Muscle layer of colon (tissue), 2 donors: ENCODE results near the gene ZNF92.
"Not testable (repeated sequence)": the region's sequence is repeated elsewhere in the genome, so short reads cannot be mapped to it uniquely, and the experiment has no call there.

Experiments used
- H3K27ac ChIP-seq: one replicate; pipeline ENCODE4 v1.7.0; 2013; ENCODE audit warnings: low read depth, mild to moderate bottlenecking, low read length, moderate library complexity
- H3K27me3 ChIP-seq, 2 donors: one replicate each; pipeline ENCODE4 v1.7.0; 2013; ENCODE audit warnings: low read length in 2 of 2, mild to moderate bottlenecking in 2 of 2; ENCODE audit not compliant: insufficient read depth in 2 of 2, control insufficient read depth in 1 of 2
- H3K36me3 ChIP-seq: one replicate; pipeline ENCODE4 v1.7.0; 2013; ENCODE audit warnings: mild to moderate bottlenecking, low read length; ENCODE audit not compliant: insufficient read depth
- H3K4me1 ChIP-seq: one replicate; pipeline ENCODE4 v1.7.0; 2013; ENCODE audit warnings: mild to moderate bottlenecking, low read length; ENCODE audit not compliant: insufficient read depth
- H3K4me3 ChIP-seq, 2 donors: one replicate each; pipeline ENCODE4 v1.7.0; 2013; ENCODE audit warnings: low read length in 2 of 2, low read depth in 1 of 2, mild to moderate bottlenecking in 1 of 2, moderate library complexity in 1 of 2
- H3K9ac ChIP-seq: one replicate; pipeline ENCODE4 v1.7.0; 2013; ENCODE audit warnings: low read length
- H3K9me3 ChIP-seq: one replicate; pipeline ENCODE4 v1.7.0; 2013; ENCODE audit warnings: mild to moderate bottlenecking, low read length
- donor health status: abdominal sarcoma.
- donor health status: Adenocarcinoma of cecum.

The ZNF92 gene

DNA sequence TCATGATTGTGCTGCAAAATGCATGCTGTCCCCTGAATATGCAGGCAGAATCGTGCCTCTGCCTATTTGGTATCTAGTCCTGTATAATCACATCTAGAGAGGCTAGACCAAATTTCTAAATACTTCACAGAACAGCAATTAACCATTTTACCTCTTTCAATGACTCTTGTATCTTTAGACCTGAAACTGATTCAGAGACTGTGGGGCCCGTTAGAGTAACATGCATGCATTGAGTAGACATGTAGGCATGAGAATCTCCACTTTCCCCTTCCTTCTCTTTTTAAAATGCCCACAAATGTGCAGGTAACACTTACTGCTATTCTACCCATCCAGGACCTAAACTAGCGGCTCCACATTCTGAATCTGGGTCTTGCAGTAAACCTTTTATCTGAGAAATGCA is 8.8 kb downstream of the ZNF92 start:
- Histone ChIP-seq H3K4me3 (no peak overlapping the region), H3K27me3 (no peaks in the 10 kb centered on the region), H3K4me1 (no peaks in the 10 kb centered on the region), H3K27ac (no peak overlapping the region), H3K9ac (no peak overlapping the region), H3K36me3 (no peaks in the 10 kb centered on the region), H3K9me3 (no peaks in the 10 kb centered on the region)

DNA sequence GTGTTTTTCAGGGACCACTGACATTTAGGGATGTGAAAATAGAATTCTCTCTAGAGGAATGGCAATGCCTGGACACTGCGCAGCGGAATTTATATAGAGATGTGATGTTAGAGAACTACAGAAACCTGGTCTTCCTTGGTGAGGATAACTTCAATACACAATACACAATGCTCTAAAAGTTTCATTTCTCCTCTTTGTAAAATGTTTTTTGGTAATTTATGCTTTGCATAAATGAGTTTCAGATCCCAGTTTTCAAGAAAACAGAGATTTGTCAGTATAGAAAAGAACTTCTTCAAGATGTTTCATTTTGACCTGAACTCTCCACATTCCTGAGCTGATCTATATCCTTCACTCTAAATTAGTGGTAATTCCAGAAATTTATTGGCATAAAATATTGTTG is 14.2 kb downstream of the ZNF92 start:
- no peak overlapping the region for H3K9ac ChIP-seq

DNA sequence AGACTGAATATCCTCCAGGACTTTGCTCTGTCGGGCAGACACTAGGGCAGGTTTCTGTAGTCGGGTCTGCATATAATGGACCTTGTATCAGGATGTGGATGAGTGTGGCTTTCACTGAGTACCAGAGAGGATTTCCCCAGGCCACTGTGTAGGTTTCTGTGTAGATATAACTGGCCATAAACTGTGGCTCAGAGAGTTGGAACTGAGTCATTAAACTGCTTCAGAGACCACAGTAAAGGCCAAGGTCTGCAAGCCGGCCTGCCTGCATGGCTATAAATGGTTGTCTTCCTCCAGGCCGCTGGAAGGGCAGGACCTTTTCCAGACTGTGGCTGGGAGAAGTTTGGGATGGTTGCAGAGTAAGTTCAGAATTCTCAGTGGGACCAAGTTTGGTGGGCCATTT is 16.9 kb downstream of the ZNF92 start:
- Histone ChIP-seq H3K4me3 (no peak overlapping the region), H3K27me3 (no peaks in the 10 kb centered on the region), H3K36me3 (peaks cover 11% of the 10 kb centered on the region), H3K9ac (no peak overlapping the region), H3K9me3 (no peaks in the 10 kb centered on the region), H3K4me1 (no peaks in the 10 kb centered on the region), H3K27ac (no peak overlapping the region)

More for the DNA sequence above, 14.2 kb downstream of the ZNF92 start:
- Histone ChIP-seq H3K4me1 (no peaks in the 10 kb centered on the region), H3K27ac (no peak overlapping the region), H3K4me3 (no peak overlapping the region), H3K27me3 (no peaks in the 10 kb centered on the region), H3K9me3 (no peaks in the 10 kb centered on the region), H3K36me3 (peaks cover 11% of the 10 kb centered on the region)

- Histone ChIP-seq H3K4me1 (no peaks in the 10 kb centered on the region), H3K9me3 (no peaks in the 10 kb centered on the region), H3K27me3 (no peaks in the 10 kb centered on the region), H3K36me3 (peaks cover 16% of the 10 kb centered on the region), H3K9ac (no peak overlapping the region), H3K27ac (no peak overlapping the region), H3K4me3 (no peak overlapping the region)
These were observed 24.1 kb downstream of the ZNF92 start for GRCh38 chr7:65397730-65398142.

DNA sequence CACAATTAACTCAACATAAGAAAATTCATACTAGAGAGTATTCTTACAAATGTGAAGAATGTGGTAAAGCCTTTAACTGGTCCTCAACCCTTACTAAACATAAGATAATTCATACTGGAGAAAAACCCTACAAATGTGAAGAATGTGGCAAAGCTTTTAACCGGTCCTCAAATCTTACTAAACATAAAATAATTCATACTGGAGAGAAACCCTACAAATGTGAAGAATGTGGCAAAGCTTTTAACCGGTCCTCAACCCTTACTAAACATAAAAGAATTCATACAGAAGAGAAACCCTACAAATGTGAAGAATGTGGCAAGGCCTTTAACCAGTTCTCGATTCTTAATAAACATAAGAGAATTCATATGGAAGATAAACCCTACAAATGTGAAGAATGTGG is 25.0 kb downstream of the ZNF92 start:
- H3K4me1 ChIP-seq, H3K27me3 ChIP-seq, H3K4me3 ChIP-seq, H3K27ac ChIP-seq, H3K9me3 ChIP-seq, H3K9ac ChIP-seq: not testable (repeated sequence)
- H3K36me3 ChIP-seq = peaks cover 16% of the 10 kb centered on the region

- H3K27me3 ChIP-seq, H3K4me3 ChIP-seq, H3K27ac ChIP-seq, H3K9ac ChIP-seq, H3K4me1 ChIP-seq, H3K9me3 ChIP-seq: not testable (repeated sequence)
- peaks cover 16% of the 10 kb centered on the region for H3K36me3 ChIP-seq
These were observed 25.4 kb downstream of the ZNF92 start for GRCh38 chr7:65399101-65399500.

GRCh38 chr7:65404020-65404419 is 30.4 kb downstream of the ZNF92 start:
- Histone ChIP-seq H3K9me3 (peaks cover 14% of the 10 kb centered on the region), H3K4me1 (no peaks in the 10 kb centered on the region), H3K27ac (no peak overlapping the region), H3K36me3 (peaks cover 12% of the 10 kb centered on the region), H3K27me3 (no peaks in the 10 kb centered on the region), H3K4me3 (no peak overlapping the region), H3K9ac (no peak overlapping the region)

DNA sequence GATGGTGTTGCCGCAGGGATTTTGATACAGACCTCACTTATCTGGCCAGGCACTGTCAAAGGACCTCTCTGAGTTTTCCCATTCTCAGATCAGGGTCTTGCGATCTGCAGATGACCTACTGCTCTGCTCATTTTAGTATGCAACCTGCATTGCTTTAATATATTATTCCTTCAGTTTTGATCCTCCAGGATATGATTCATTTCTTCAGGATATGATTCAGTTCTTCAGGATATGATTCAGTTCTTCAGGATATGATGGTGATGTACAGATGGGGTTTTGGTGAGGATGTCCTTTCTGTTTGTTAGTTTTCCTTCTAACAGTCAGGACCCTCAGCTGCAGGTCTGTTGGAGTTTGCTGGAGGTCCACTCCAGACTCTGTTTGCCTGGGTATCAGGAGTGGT is 33.1 kb downstream of the ZNF92 start:
- H3K36me3 ChIP-seq, H3K9ac ChIP-seq, H3K27ac ChIP-seq, H3K4me3 ChIP-seq, H3K27me3 ChIP-seq, H3K4me1 ChIP-seq: not testable (repeated sequence)
- peaks cover 14% of the 10 kb centered on the region for H3K9me3 ChIP-seq

GRCh38 chr7:65409363-65409762 is 35.7 kb downstream of the ZNF92 start:
- H3K4me1 ChIP-seq = no peaks in the 10 kb centered on the region
- no peak overlapping the region for H3K4me3 ChIP-seq
- no peaks in the 10 kb centered on the region for H3K27me3 ChIP-seq
- H3K36me3 ChIP-seq = no peaks in the 10 kb centered on the region
- no peak overlapping the region for H3K27ac ChIP-seq
- peaks cover 8% of the 10 kb centered on the region for H3K9me3 ChIP-seq
- H3K9ac ChIP-seq = no peak overlapping the region

DNA sequence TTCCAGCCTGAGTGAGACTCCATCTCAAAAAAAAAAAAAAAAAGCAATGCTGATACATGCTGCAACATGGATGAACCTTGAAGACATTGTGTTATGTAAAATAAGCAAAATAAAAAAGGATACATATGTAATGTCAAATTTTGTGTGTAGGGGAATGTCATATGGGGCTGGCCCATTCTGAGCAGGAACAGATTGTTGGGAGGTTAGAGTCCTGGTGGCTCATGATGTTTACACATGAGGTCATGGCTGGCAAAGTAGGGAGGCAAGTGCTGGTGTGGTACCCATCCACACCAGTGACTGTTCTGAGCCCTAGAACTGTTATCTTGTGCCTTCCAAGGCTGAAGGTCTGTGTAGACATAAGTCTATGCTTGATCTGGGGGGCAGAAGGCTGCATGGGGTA is 37.6 kb downstream of the ZNF92 start:
- no peaks in the 10 kb centered on the region for H3K9me3 ChIP-seq
- H3K4me1 ChIP-seq = no peaks in the 10 kb centered on the region
- no peaks in the 10 kb centered on the region for H3K27me3 ChIP-seq
- H3K4me3 ChIP-seq = no peak overlapping the region
- H3K36me3 ChIP-seq = no peaks in the 10 kb centered on the region
- H3K27ac ChIP-seq = no peak overlapping the region
- no peak overlapping the region for H3K9ac ChIP-seq

- H3K9me3 ChIP-seq = no peaks in the 10 kb centered on the region
- H3K4me3 ChIP-seq = no peak overlapping the region
- H3K27me3 ChIP-seq = no peaks in the 10 kb centered on the region
- no peak overlapping the region for H3K27ac ChIP-seq
- H3K9ac ChIP-seq = no peak overlapping the region
- H3K36me3 ChIP-seq = no peaks in the 10 kb centered on the region
- H3K4me1 ChIP-seq = no peaks in the 10 kb centered on the region
These were observed 49.0 kb downstream of the ZNF92 start for GRCh38 chr7:65422670-65423069.

DNA sequence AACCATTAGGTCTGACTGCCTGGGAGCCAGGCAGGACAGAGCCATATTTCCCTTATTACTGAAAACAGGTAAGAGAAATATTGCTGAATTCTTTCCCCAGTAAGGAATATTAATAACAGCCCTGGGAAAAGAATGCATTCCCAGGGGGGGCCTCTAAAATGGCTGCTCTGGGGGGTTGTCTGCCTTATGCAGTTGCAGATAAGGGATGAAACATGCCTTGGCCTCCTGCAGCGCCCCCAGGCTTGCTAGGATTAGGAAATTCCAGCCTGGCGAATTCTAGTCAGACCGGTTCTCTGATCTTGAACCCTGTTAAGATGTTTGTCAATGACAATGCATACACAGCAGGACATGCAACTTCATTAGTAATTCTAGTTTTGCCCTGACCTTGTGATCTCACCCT is 49.6 kb downstream of the ZNF92 start:
- H3K4me1 ChIP-seq, H3K4me3 ChIP-seq, H3K27ac ChIP-seq, H3K27me3 ChIP-seq, H3K9me3 ChIP-seq, H3K9ac ChIP-seq, H3K36me3 ChIP-seq: not testable (repeated sequence)
